WTC11 (cell line): ENCODE data around the gene INMT. TPM values are rescaled to one million over a fixed set of nuclear protein-coding genes. Genes with fewer than 3 reads are reported as not detected.

Experiments
- ATAC-seq: fragments of 200-7000 bp; cut with Tn5 transposase; 2 replicates; pipeline ENCODE4 v1.10.0; 2021; ENCODE audit warnings: mild to moderate bottlenecking, moderate library complexity
- CTCF ChIA-PET: fragments of 300-600 bp; sonication (Branson Sonifier 250); formaldehyde crosslinking; loops from one replicate; lab custom pipeline; 2021; ENCODE audit warnings: antibody characterized with exemption; lab: Charles Lee
- POLR2A ChIA-PET: fragments of 350-600 bp; sonication (Branson Sonifier 250); formaldehyde crosslinking; loops from one replicate; lab custom pipeline; 2021; ENCODE audit warnings: antibody characterized with exemption; lab: Charles Lee
- DNase-seq: peaks from one replicate; pipeline ENCODE4 v3.0.0; 2021; ENCODE audit warnings: low spot score
- H3K27ac Mint-ChIP-seq: 2 replicates; pipeline ENCODE4 v1.8.0; 2021; ENCODE audit warnings: mixed read lengths
- H3K27me3 Mint-ChIP-seq: 2 replicates; pipeline ENCODE4 v1.8.0; 2021; ENCODE audit warnings: low read depth, mild to moderate bottlenecking, moderate library complexity, mixed read lengths
- H3K36me3 Mint-ChIP-seq: 2 replicates; pipeline ENCODE4 v1.8.0; 2021; ENCODE audit warnings: mixed read lengths
- H3K4me1 Mint-ChIP-seq: 2 replicates; pipeline ENCODE4 v1.8.0; 2022; ENCODE audit warnings: mixed read lengths
- H3K4me3 Mint-ChIP-seq: 2 replicates; pipeline ENCODE4 v1.8.0; 2021; ENCODE audit warnings: mild to moderate bottlenecking, moderate library complexity, mixed read lengths
- H3K9me3 Mint-ChIP-seq: 2 replicates; pipeline ENCODE4 v1.8.0; 2021; ENCODE audit warnings: mixed read lengths
- ATF1 ChIP-seq: sonication (generic); formaldehyde crosslinking; IDR thresholded peaks from 2 replicates; pipeline ENCODE4 v1.8.1; 2023; ENCODE audit warnings: mild to moderate bottlenecking, moderate library complexity, missing genetic modification reagents
- CBFB ChIP-seq: sonication (generic); formaldehyde crosslinking; IDR thresholded peaks from 2 replicates; pipeline ENCODE4 v1.8.1; 2022; ENCODE audit warnings: mild to moderate bottlenecking, low read depth, missing genetic modification reagents
- E2F5 ChIP-seq: sonication (generic); formaldehyde crosslinking; IDR thresholded peaks from 2 replicates; pipeline ENCODE4 v1.8.1; 2022; ENCODE audit warnings: mild to moderate bottlenecking, moderate library complexity, missing genetic modification reagents
- ELF4 ChIP-seq: sonication (generic); formaldehyde crosslinking; IDR thresholded peaks from 2 replicates; pipeline ENCODE4 v1.8.1; 2022; ENCODE audit warnings: low read depth, mild to moderate bottlenecking, moderate library complexity, missing genetic modification reagents
- EMX1 ChIP-seq: fragments of 250-450 bp; sonication (Bioruptor Pico); IDR thresholded peaks from 2 replicates; pipeline ENCODE4 v1.8.0; 2021; ENCODE audit warnings: mild to moderate bottlenecking
- ETV6 ChIP-seq: sonication (generic); formaldehyde crosslinking; IDR thresholded peaks from 2 replicates; pipeline ENCODE4 v1.8.1; 2022; ENCODE audit warnings: mild to moderate bottlenecking, missing genetic modification reagents
- FOXJ3 ChIP-seq: sonication (generic); formaldehyde crosslinking; IDR thresholded peaks from 2 replicates; pipeline ENCODE4 v1.9.0; 2021; ENCODE audit warnings: missing genetic modification reagents, mild to moderate bottlenecking, borderline replicate concordance
- FOXP1 ChIP-seq: sonication (generic); formaldehyde crosslinking; IDR thresholded peaks from 2 replicates; pipeline ENCODE4 v1.8.0; 2022; ENCODE audit warnings: missing genetic modification reagents, mild to moderate bottlenecking, moderate library complexity, borderline replicate concordance
- GTF2I ChIP-seq: fragments of 250-450 bp; sonication (Bioruptor Pico); conservative IDR thresholded peaks from 2 replicates; pipeline ENCODE4 v1.4.0; 2021; ENCODE audit warnings: mild to moderate bottlenecking
- IRF2 ChIP-seq: sonication (generic); formaldehyde crosslinking; IDR thresholded peaks from 2 replicates; pipeline ENCODE4 v1.8.0; 2022; ENCODE audit warnings: low read depth, missing genetic modification reagents, borderline replicate concordance
- JUN ChIP-seq: sonication (generic); formaldehyde crosslinking; IDR thresholded peaks from 2 replicates; pipeline ENCODE4 v1.8.0; 2023; ENCODE audit warnings: mild to moderate bottlenecking, missing genetic modification reagents
- NFYB ChIP-seq: sonication (generic); formaldehyde crosslinking; conservative IDR thresholded peaks from 2 replicates; pipeline ENCODE4 v1.8.0; 2022; ENCODE audit warnings: low read depth, missing genetic modification reagents
- NR3C1 ChIP-seq: sonication (generic); formaldehyde crosslinking; conservative IDR thresholded peaks from 2 replicates; pipeline ENCODE4 v1.8.1; 2023; ENCODE audit warnings: low read depth, mild to moderate bottlenecking, missing genetic modification reagents
- RORB ChIP-seq: fragments of 250-450 bp; sonication (Bioruptor Pico); IDR thresholded peaks from 2 replicates; pipeline ENCODE4 v1.9.0; 2021; ENCODE audit warnings: mild to moderate bottlenecking
- SMAD3 ChIP-seq: sonication (generic); formaldehyde crosslinking; IDR thresholded peaks from 2 replicates; pipeline ENCODE4 v1.8.0; 2022; ENCODE audit warnings: missing genetic modification reagents, mild to moderate bottlenecking, borderline replicate concordance
- SMAD4 ChIP-seq: sonication (generic); formaldehyde crosslinking; IDR thresholded peaks from 2 replicates; pipeline ENCODE4 v1.8.0; 2022; ENCODE audit warnings: mild to moderate bottlenecking, missing genetic modification reagents
- TP53 ChIP-seq: sonication (generic); formaldehyde crosslinking; IDR thresholded peaks from 2 replicates; pipeline ENCODE4 v1.8.1; 2023; ENCODE audit warnings: mild to moderate bottlenecking, missing genetic modification reagents
- ZBTB43 ChIP-seq: sonication (generic); formaldehyde crosslinking; IDR thresholded peaks from 2 replicates; pipeline ENCODE4 v1.8.1; 2023; ENCODE audit warnings: mild to moderate bottlenecking, missing genetic modification reagents
- ZNF121 ChIP-seq: sonication (generic); formaldehyde crosslinking; IDR thresholded peaks from 2 replicates; pipeline ENCODE4 v1.8.0; 2023; ENCODE audit warnings: missing genetic modification reagents
- ZNF219 ChIP-seq: sonication (generic); formaldehyde crosslinking; IDR thresholded peaks from 2 replicates; pipeline ENCODE4 v1.8.0; 2023; ENCODE audit warnings: missing genetic modification reagents, mild to moderate bottlenecking, borderline replicate concordance
- ZNF317 ChIP-seq: sonication (generic); formaldehyde crosslinking; IDR thresholded peaks from 2 replicates; pipeline ENCODE4 v1.8.1; 2023; ENCODE audit warnings: low read depth, mild to moderate bottlenecking, moderate library complexity, missing genetic modification reagents, borderline replicate concordance
- ZNF416 ChIP-seq: fragments of 250-450 bp; sonication (Bioruptor Pico); IDR thresholded peaks from 2 replicates; pipeline ENCODE4 v1.9.0; 2021; ENCODE audit warnings: mild to moderate bottlenecking, inconsistent platforms
- ZNF671 ChIP-seq: fragments of 250-450 bp; sonication (Bioruptor Pico); IDR thresholded peaks from 2 replicates; pipeline ENCODE4 v1.8.0; 2021; ENCODE audit warnings: mild to moderate bottlenecking
- total RNA-seq: library from RNA; stranded (reverse); gene quantifications from 3 replicates; pipeline ENCODE4 v1.2.3, GENCODE V29; 2021
- TF ChIP-seq, protein P1 (sequence below): sonication (generic); formaldehyde crosslinking; IDR thresholded peaks from 2 replicates; pipeline ENCODE4 v1.8.1; 2022; ENCODE audit warnings: missing genetic modification reagents, borderline replicate concordance
- TF ChIP-seq, protein P2 (sequence below): sonication (generic); formaldehyde crosslinking; IDR thresholded peaks from 2 replicates; pipeline ENCODE4 v1.8.0; 2022; ENCODE audit warnings: missing genetic modification reagents
- TF ChIP-seq, protein P3 (sequence below): fragments of 250-450 bp; sonication (Bioruptor Pico); IDR thresholded peaks from 2 replicates; pipeline ENCODE4 v1.9.0; 2021; ENCODE audit warnings: mild to moderate bottlenecking

Gene INMT
- total RNA-seq, 1 experiment from 2014 or later: 3.5 TPM

DNA sequence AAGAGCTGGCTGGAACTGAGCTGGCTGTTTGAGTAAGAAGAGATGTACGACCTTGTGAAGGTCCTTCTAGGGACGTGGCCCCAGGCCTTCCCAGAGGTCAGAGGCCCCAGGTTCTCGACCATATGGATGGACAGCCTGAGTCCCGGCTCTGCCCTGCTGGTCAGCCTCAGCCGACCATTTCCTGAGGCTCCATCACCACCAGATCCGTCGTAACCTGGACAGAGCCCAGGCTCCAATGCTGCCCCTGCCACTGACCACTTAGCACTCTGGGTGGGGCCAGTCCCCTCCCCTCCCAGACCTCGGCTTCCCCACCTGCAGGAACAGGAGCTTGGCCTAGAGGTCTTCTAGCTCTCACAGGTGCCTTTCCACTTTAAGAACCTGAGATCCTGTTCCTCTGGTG, 10.6 kb upstream of the INMT start:
- no peak for DNase-seq
- H3K27me3 Mint-ChIP-seq: no peaks in the 10 kb centered on the region; the same call in 1 of the 2 replicates
- no peak for ATAC-seq
- no peak overlapping the region for H3K4me3 Mint-ChIP-seq
- H3K9me3 Mint-ChIP-seq: no peaks in the 10 kb centered on the region
- no peaks in the 10 kb centered on the region for H3K4me1 Mint-ChIP-seq
- TF ChIP-seq CBFB (CRISPR knock-in tag) (no peak), ZNF121 (CRISPR knock-in tag) (no peak), SMAD4 (CRISPR knock-in tag) (no peak), IRF2 (no peak), ETV6 (CRISPR knock-in tag) (no peak), E2F5 (CRISPR knock-in tag) (no peak), GTF2I (CRISPR knock-in tag) (no peak), NR3C1 (CRISPR knock-in tag) (no peak), TP53 (CRISPR knock-in tag) (no peak)
- TF ChIP-seq, protein P1, sequence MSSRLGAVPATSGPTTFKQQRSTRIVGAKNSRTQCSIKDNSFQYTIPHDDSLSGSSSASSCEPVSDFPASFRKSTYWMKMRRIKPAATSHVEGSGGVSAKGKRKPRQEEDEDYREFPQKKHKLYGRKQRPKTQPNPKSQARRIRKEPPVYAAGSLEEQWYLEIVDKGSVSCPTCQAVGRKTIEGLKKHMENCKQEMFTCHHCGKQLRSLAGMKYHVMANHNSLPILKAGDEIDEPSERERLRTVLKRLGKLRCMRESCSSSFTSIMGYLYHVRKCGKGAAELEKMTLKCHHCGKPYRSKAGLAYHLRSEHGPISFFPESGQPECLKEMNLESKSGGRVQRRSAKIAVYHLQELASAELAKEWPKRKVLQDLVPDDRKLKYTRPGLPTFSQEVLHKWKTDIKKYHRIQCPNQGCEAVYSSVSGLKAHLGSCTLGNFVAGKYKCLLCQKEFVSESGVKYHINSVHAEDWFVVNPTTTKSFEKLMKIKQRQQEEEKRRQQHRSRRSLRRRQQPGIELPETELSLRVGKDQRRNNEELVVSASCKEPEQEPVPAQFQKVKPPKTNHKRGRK: no peak
- CTCF ChIA-PET: interaction anchor here (1.0 to 4.0 kb wide), 8 partner anchors 25 to 88 kb away, joined by 3 to 36 read pairs (median 8); partner anchors contain the start of gene CRHR2
- H3K27ac Mint-ChIP-seq: no peak overlapping the region
- POLR2A ChIA-PET: no interaction called here
- H3K36me3 Mint-ChIP-seq: no peaks in the 10 kb centered on the region

DNA sequence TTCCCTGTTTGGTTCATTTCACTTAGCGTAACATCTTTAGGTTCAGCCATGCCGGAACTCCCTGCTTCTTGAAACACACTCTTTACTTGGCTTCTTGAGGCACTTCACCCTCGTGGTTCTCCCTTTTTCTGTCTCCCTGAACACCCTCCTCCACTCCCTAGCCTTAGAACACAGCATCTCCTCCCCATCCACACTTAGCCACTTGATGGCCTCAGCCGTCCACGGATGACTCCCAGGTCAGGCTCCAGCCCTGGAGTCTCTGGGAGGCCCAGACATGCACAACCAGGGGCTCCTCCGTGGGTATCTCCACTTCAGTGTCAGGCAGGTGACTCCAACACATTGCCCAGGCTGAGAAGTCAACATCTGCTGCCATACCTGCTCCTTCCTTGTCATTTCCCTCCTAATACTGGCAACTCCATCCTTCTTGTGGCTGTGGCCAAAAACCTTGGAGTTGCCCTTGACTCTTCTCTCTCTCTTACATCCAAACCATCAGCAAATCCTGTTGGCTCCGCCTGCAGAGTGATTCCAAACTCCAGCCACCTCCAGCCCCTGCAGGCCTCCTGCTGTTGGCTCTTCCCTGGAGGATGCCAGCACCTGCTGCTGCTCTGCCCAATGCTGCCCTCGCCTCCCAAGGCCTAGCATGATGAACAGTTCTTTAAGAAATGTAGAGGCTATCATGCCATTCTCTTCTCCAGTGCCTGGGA, 8.4 kb upstream of the INMT start:
- H3K27ac Mint-ChIP-seq: no peak overlapping the region; the same call in 1 of the 2 replicates
- ATAC-seq (no peak), DNase-seq (no peak)
- TF ChIP-seq ZNF317 (CRISPR knock-in tag) (no peak), RORB (CRISPR knock-in tag) (no peak), JUN (CRISPR knock-in tag) (no peak), ZNF671 (no peak), NR3C1 (CRISPR knock-in tag) (no peak), ZNF219 (CRISPR knock-in tag) (no peak), ELF4 (CRISPR knock-in tag) (no peak)
- TF ChIP-seq, protein P2, sequence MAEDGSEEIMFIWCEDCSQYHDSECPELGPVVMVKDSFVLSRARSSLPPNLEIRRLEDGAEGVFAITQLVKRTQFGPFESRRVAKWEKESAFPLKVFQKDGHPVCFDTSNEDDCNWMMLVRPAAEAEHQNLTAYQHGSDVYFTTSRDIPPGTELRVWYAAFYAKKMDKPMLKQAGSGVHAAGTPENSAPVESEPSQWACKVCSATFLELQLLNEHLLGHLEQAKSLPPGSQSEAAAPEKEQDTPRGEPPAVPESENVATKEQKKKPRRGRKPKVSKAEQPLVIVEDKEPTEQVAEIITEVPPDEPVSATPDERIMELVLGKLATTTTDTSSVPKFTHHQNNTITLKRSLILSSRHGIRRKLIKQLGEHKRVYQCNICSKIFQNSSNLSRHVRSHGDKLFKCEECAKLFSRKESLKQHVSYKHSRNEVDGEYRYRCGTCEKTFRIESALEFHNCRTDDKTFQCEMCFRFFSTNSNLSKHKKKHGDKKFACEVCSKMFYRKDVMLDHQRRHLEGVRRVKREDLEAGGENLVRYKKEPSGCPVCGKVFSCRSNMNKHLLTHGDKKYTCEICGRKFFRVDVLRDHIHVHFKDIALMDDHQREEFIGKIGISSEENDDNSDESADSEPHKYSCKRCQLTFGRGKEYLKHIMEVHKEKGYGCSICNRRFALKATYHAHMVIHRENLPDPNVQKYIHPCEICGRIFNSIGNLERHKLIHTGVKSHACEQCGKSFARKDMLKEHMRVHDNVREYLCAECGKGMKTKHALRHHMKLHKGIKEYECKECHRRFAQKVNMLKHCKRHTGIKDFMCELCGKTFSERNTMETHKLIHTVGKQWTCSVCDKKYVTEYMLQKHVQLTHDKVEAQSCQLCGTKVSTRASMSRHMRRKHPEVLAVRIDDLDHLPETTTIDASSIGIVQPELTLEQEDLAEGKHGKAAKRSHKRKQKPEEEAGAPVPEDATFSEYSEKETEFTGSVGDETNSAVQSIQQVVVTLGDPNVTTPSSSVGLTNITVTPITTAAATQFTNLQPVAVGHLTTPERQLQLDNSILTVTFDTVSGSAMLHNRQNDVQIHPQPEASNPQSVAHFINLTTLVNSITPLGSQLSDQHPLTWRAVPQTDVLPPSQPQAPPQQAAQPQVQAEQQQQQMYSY: no peak
- no peaks in the 10 kb centered on the region; the same call in 1 of the 2 replicates for H3K27me3 Mint-ChIP-seq
- H3K36me3 Mint-ChIP-seq: no peaks in the 10 kb centered on the region
- ChIA-PET CTCF (interaction anchor here (1.8 kb wide), 1 partner anchor 179 kb away, joined by 7 read pairs; no protein-coding TSS in a partner anchor), POLR2A (no interaction called here)
- H3K9me3 Mint-ChIP-seq: no peaks in the 10 kb centered on the region
- no peak overlapping the region for H3K4me3 Mint-ChIP-seq
- no peaks in the 10 kb centered on the region for H3K4me1 Mint-ChIP-seq

DNA sequence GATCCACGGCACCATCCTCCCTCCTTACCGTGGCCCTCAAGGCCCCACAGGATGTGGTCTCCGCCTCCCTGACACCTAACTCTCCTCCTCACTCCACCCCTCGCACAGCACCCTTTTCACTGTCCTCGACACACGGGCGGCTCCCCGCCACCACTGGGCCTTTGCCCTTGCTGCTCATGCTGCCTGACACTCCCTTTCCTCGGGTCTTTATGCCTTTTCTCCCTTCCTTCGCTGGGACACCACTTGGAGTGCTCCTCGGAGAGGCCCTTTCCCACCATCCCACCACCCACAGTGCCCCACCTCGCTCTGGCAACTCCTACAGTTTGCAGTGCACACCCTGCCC, 7.9 kb upstream of the INMT start:
- Mint-ChIP-seq H3K36me3 (no peaks in the 10 kb centered on the region), H3K4me3 (no peak overlapping the region), H3K27me3 (no peaks in the 10 kb centered on the region; the same call in 1 of the 2 replicates), H3K9me3 (no peaks in the 10 kb centered on the region), H3K27ac (no peak overlapping the region; the same call in 1 of the 2 replicates), H3K4me1 (no peaks in the 10 kb centered on the region)
- ChIA-PET CTCF (interaction anchor here (1.6 to 3.8 kb wide), 3 partner anchors 47 to 180 kb away, joined by 7 to 16 read pairs (median 12); partner anchors contain the start of gene CRHR2), POLR2A (no interaction called here)
- DNase-seq (no peak), ATAC-seq (no peak)
- no peak for TF ChIP-seq ZNF416 (CRISPR knock-in tag)
- TF ChIP-seq JUN (CRISPR knock-in tag): no peak
- no peak for TF ChIP-seq EMX1
- no peak for TF ChIP-seq SMAD3 (CRISPR knock-in tag)
- TF ChIP-seq FOXP1 (CRISPR knock-in tag): no peak
- TF ChIP-seq ATF1 (CRISPR knock-in tag): no peak
- TF ChIP-seq ZNF671: no peak
- no peak for TF ChIP-seq ZBTB43 (CRISPR knock-in tag)
- no peak for TF ChIP-seq CBFB (CRISPR knock-in tag)
- no peak for TF ChIP-seq FOXJ3 (CRISPR knock-in tag)
- no peak for TF ChIP-seq NR3C1 (CRISPR knock-in tag)
- TF ChIP-seq, protein P3, sequence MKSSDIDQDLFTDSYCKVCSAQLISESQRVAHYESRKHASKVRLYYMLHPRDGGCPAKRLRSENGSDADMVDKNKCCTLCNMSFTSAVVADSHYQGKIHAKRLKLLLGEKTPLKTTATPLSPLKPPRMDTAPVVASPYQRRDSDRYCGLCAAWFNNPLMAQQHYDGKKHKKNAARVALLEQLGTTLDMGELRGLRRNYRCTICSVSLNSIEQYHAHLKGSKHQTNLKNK (CRISPR knock-in tag): no peak
- TF ChIP-seq NFYB (CRISPR knock-in tag): no peak
